Trophoblast cell (in vitro differentiated cells and primary cell): ENCODE measurements around the gene GALNT8.

Experiments
- DNase-seq, 2 donors: peaks; one replicate each; pipeline ENCODE4 v3.0.0-alpha.2; 2016
- H2AFZ ChIP-seq: 2 replicates; pipeline ENCODE4 v1.6.1; 2013; ENCODE audit warnings: low read length, moderate library complexity, mild to moderate bottlenecking; ENCODE audit not compliant: insufficient read depth, poor library complexity
- H2AK5ac ChIP-seq: 2 replicates; pipeline ENCODE4 v1.6.1; 2013; ENCODE audit warnings: mild to moderate bottlenecking, low read length
- H2BK120ac ChIP-seq: 2 replicates; pipeline ENCODE4 v1.6.1; 2013; ENCODE audit warnings: low read length, mild to moderate bottlenecking, moderate library complexity; ENCODE audit not compliant: insufficient read depth, poor library complexity
- H2BK12ac ChIP-seq: 2 replicates; pipeline ENCODE4 v1.6.1; 2013; ENCODE audit warnings: mild to moderate bottlenecking, low read length, moderate library complexity
- H2BK5ac ChIP-seq: 2 replicates; pipeline ENCODE4 v1.6.1; 2013; ENCODE audit warnings: low read length, low read depth, moderate library complexity, mild to moderate bottlenecking; ENCODE audit not compliant: poor library complexity
- H3K14ac ChIP-seq: 2 replicates; pipeline ENCODE4 v1.6.1; 2013; ENCODE audit warnings: mild to moderate bottlenecking, low read length
- H3K18ac ChIP-seq: 2 replicates; pipeline ENCODE4 v1.6.1; 2013; ENCODE audit warnings: mild to moderate bottlenecking, low read length
- H3K23ac ChIP-seq: 2 replicates; pipeline ENCODE4 v1.6.1; 2013; ENCODE audit warnings: low read length
- H3K27ac ChIP-seq: 2 replicates; pipeline ENCODE4 v1.5.1; 2013; ENCODE audit warnings: low read depth, mild to moderate bottlenecking, inconsistent platforms, low read length, moderate library complexity
- H3K27me3 ChIP-seq: 2 replicates; pipeline ENCODE4 v1.6.1; 2013; ENCODE audit warnings: inconsistent platforms, mild to moderate bottlenecking, low read length, moderate library complexity; ENCODE audit not compliant: insufficient read depth
- H3K36me3 ChIP-seq, 2 experiments: 1 replicate in 1 of 2; 2 replicates in 1 of 2; pipeline ENCODE4 v1.6.1; 2013; ENCODE audit warnings: low read length in 2 of 2, mild to moderate bottlenecking in 2 of 2, moderate library complexity in 1 of 2; ENCODE audit not compliant: insufficient read depth in 2 of 2, control insufficient read depth in 1 of 2
- H3K4ac ChIP-seq: 2 replicates; pipeline ENCODE4 v1.6.1; 2013; ENCODE audit warnings: low read depth, mild to moderate bottlenecking, low read length, moderate library complexity
- H3K4me1 ChIP-seq, 2 experiments: 1 replicate in 1 of 2; 2 replicates in 1 of 2; pipeline ENCODE4 v1.6.1; 2013; ENCODE audit warnings: low read length in 2 of 2, mild to moderate bottlenecking in 2 of 2, moderate library complexity in 1 of 2; ENCODE audit not compliant: insufficient read depth in 2 of 2, control insufficient read depth in 1 of 2
- H3K4me2 ChIP-seq: 2 replicates; pipeline ENCODE4 v1.6.1; 2013; ENCODE audit warnings: inconsistent platforms, mild to moderate bottlenecking, low read length, moderate library complexity
- H3K4me3 ChIP-seq: 2 replicates; pipeline ENCODE4 v1.5.1; 2013; ENCODE audit warnings: mild to moderate bottlenecking, low read depth, low read length, inconsistent platforms
- H3K79me1 ChIP-seq: one replicate; pipeline ENCODE4 v1.6.1; 2013; ENCODE audit warnings: low read length
- H3K79me2 ChIP-seq: 2 replicates; pipeline ENCODE4 v1.6.1; 2013; ENCODE audit warnings: low read length, mild to moderate bottlenecking; ENCODE audit not compliant: control insufficient read depth, insufficient read depth, poor library complexity
- H3K9ac ChIP-seq: 2 replicates; pipeline ENCODE4 v1.6.1; 2013; ENCODE audit warnings: mild to moderate bottlenecking, low read length
- H3K9me3 ChIP-seq: 2 replicates; pipeline ENCODE4 v1.6.1; 2013; ENCODE audit warnings: low read depth, mild to moderate bottlenecking, control low read depth, inconsistent platforms, low read length; ENCODE audit not compliant: insufficient read depth
- H4K12ac ChIP-seq: 2 replicates; pipeline ENCODE4 v1.6.1; 2013; ENCODE audit warnings: low read depth, mild to moderate bottlenecking, low read length, moderate library complexity
- H4K8ac ChIP-seq: 2 replicates; pipeline ENCODE4 v1.6.1; 2013; ENCODE audit warnings: low read depth, mild to moderate bottlenecking, low read length, moderate library complexity
- H4K91ac ChIP-seq: one replicate; pipeline ENCODE4 v1.6.1; 2013; ENCODE audit warnings: low read depth, mild to moderate bottlenecking, low read length, moderate library complexity
- WGBS: extraction: QIAGEN DNeasy Blood & Tissue Kit; methylation state at CpG from one replicate; pipeline ENCODE4 v1.1.7; 2013; ENCODE audit warnings: missing lambda C conversion rate; ENCODE audit not compliant: insufficient read length, insufficient coverage; ENCODE audit errors: extremely low coverage; 5-methylcytosine and 5-hydroxymethylcytosine counted together

Gene GALNT8

GRCh38 chr12:4725057-4725456, 4.9 kb downstream of the GALNT8 start:
- no peaks in the 10 kb centered on the region for H3K79me1 ChIP-seq
- no peak overlapping the region for H2BK12ac ChIP-seq
- no peak overlapping the region for H4K91ac ChIP-seq
- no peak overlapping the region for H3K4me2 ChIP-seq
- no CpG with 5 or more reads among the region's 3 CpGs for WGBS
- DNase-seq: no peak
- H3K9ac ChIP-seq: no peak overlapping the region
- no peak overlapping the region for H3K4me3 ChIP-seq
- no peak overlapping the region for H3K4ac ChIP-seq
- H2BK120ac ChIP-seq: no peak overlapping the region
- no peaks in the 10 kb centered on the region for H3K9me3 ChIP-seq
- H3K36me3 ChIP-seq: no peaks in the 10 kb centered on the region
- H3K4me1 ChIP-seq: peaks cover 0 to 3% of the 10 kb centered on the region in 2 experiments
- no peak overlapping the region for H4K12ac ChIP-seq
- no peaks in the 10 kb centered on the region for H3K27me3 ChIP-seq
- no peak overlapping the region for H3K18ac ChIP-seq
- H3K14ac ChIP-seq: no peak overlapping the region
- H2AFZ ChIP-seq: no peak overlapping the region
- H4K8ac ChIP-seq: no peak overlapping the region
- H3K23ac ChIP-seq: no peak overlapping the region
- H2BK5ac ChIP-seq: no peak overlapping the region
- H3K27ac ChIP-seq: no peak overlapping the region
- no peak overlapping the region for H2AK5ac ChIP-seq
- H3K79me2 ChIP-seq: no peaks in the 10 kb centered on the region

GRCh38 chr12:4734625-4735340, 14.6 kb downstream of the GALNT8 start:
- Histone ChIP-seq H3K36me3 (no peaks in the 10 kb centered on the region), H2BK12ac (no peak overlapping the region), H3K27me3 (no peaks in the 10 kb centered on the region), H3K79me2 (no peaks in the 10 kb centered on the region), H3K14ac (no peak overlapping the region), H2AK5ac (no peak overlapping the region), H3K4me2 (no peak overlapping the region), H3K79me1 (no peaks in the 10 kb centered on the region), H2AFZ (no peak overlapping the region), H3K4me3 (no peak overlapping the region), H3K4ac (no peak overlapping the region), H3K18ac (no peak overlapping the region), H4K12ac (no peak overlapping the region), H4K8ac (no peak overlapping the region), H2BK5ac (no peak overlapping the region), H3K9ac (no peak overlapping the region), H3K4me1 (no peaks in the 10 kb centered on the region), H3K9me3 (no peaks in the 10 kb centered on the region), H2BK120ac (no peak overlapping the region), H3K23ac (no peak overlapping the region), H4K91ac (no peak overlapping the region), H3K27ac (no peak overlapping the region)
- WGBS: no CpG with 5 or more reads among the region's 4 CpGs
- no peak for DNase-seq

DNA sequence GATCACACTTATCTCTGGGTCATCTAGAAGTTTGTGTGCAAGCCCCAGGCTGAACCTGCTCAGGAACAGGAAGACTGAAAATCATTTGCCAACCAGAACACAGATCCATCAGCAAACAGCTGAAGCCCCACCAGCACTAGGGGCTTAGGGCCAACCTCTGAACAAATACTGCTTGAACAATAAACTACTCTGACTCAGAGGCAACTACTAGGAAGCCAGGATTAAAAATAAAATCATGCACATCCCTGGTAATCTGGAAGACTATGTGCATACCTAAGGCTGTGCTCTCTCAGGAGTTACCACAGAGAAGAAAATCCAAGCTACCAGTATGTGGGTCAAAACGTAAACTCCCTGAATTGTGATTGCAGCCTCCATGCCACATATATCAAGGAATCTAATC, 15.9 kb downstream of the GALNT8 start:
- Histone ChIP-seq H2BK120ac (no peak overlapping the region), H3K4me1 (no peaks in the 10 kb centered on the region), H2BK5ac (no peak overlapping the region), H2BK12ac (no peak overlapping the region), H3K27ac (no peak overlapping the region), H3K4me2 (no peak overlapping the region), H3K23ac (no peak overlapping the region), H4K12ac (no peak overlapping the region), H3K4ac (no peak overlapping the region), H2AFZ (no peak overlapping the region), H2AK5ac (no peak overlapping the region), H3K9me3 (no peaks in the 10 kb centered on the region), H3K18ac (no peak overlapping the region), H4K8ac (no peak overlapping the region), H3K14ac (no peak overlapping the region), H4K91ac (no peak overlapping the region), H3K36me3 (no peaks in the 10 kb centered on the region), H3K79me2 (no peaks in the 10 kb centered on the region), H3K79me1 (no peaks in the 10 kb centered on the region), H3K27me3 (no peaks in the 10 kb centered on the region), H3K4me3 (no peak overlapping the region), H3K9ac (no peak overlapping the region)
- peak; percentile 19 to 63 for DNase-seq
- no CpG with 5 or more reads among the region's 1 CpG for WGBS

GRCh38 chr12:4738541-4738940, 18.3 kb downstream of the GALNT8 start:
- WGBS: no CpG with 5 or more reads among the region's 4 CpGs
- Histone ChIP-seq H3K9me3 (no peaks in the 10 kb centered on the region), H3K23ac (no peak overlapping the region), H2BK12ac (no peak overlapping the region), H3K4me1 (no peaks in the 10 kb centered on the region), H4K12ac (no peak overlapping the region), H2AK5ac (no peak overlapping the region), H4K8ac (no peak overlapping the region), H3K79me2 (no peaks in the 10 kb centered on the region), H4K91ac (no peak overlapping the region), H2AFZ (no peak overlapping the region), H3K4ac (no peak overlapping the region), H3K36me3 (no peaks in the 10 kb centered on the region), H3K27ac (no peak overlapping the region), H3K9ac (no peak overlapping the region), H3K4me3 (no peak overlapping the region), H2BK5ac (no peak overlapping the region), H3K4me2 (no peak overlapping the region), H3K79me1 (no peaks in the 10 kb centered on the region), H3K14ac (no peak overlapping the region), H2BK120ac (no peak overlapping the region), H3K27me3 (no peaks in the 10 kb centered on the region), H3K18ac (no peak overlapping the region)
- DNase-seq: no peak
